HG03095 (cell line): ENCODE data around the gene CHD6.
"Not testable (repeated sequence)": the region's sequence is repeated elsewhere in the genome, so short reads cannot be mapped to it uniquely, and the experiment has no call there.

Experiments
- ATAC-seq: cut with Tn5 transposase; IDR thresholded peaks from one replicate; pipeline ENCODE4 v1.9.1; 2021; ENCODE audit warnings: moderate library complexity; ENCODE audit not compliant: unreplicated experiment

CHD6 gene

GRCh38 chr20:41544472-41544871, 73.7 kb downstream of the CHD6 start:
- no peak for ATAC-seq

- no peak for ATAC-seq
Measured at GRCh38 chr20:41540918-41541317, 77.3 kb downstream of the CHD6 start.

- no peak for ATAC-seq
Measured at GRCh38 chr20:41540459-41540858, 77.7 kb downstream of the CHD6 start.

- ATAC-seq, result no peak
Measured at GRCh38 chr20:41538810-41539596, 79.2 kb downstream of the CHD6 start.

- ATAC-seq, result no peak
Measured at GRCh38 chr20:41537865-41538264, 80.3 kb downstream of the CHD6 start.

GRCh38 chr20:41535551-41535950, 82.6 kb downstream of the CHD6 start:
- not testable (repeated sequence) for ATAC-seq

GRCh38 chr20:41534842-41535241, 83.3 kb downstream of the CHD6 start:
- ATAC-seq, result no peak

GRCh38 chr20:41534170-41534569, 84.0 kb downstream of the CHD6 start:
- no peak for ATAC-seq

- no peak for ATAC-seq
Measured at GRCh38 chr20:41533537-41534136, 84.5 kb downstream of the CHD6 start.

- ATAC-seq, result no peak
Measured at GRCh38 chr20:41532935-41533334, 85.2 kb downstream of the CHD6 start.

- ATAC-seq, result no peak
Measured at GRCh38 chr20:41531518-41532275, 86.5 kb downstream of the CHD6 start.

- ATAC-seq, result no peak
Measured at GRCh38 chr20:41530923-41531322, 87.3 kb downstream of the CHD6 start.

GRCh38 chr20:41526327-41526726, 91.8 kb downstream of the CHD6 start:
- no peak for ATAC-seq

GRCh38 chr20:41524980-41525613, 93.1 kb downstream of the CHD6 start:
- no peak for ATAC-seq

- ATAC-seq, result no peak
Measured at GRCh38 chr20:41523857-41524256, 94.3 kb downstream of the CHD6 start.

GRCh38 chr20:41513829-41514228, 104.3 kb downstream of the CHD6 start:
- ATAC-seq, result no peak

- no peak for ATAC-seq
Measured at GRCh38 chr20:41512624-41513023, 105.6 kb downstream of the CHD6 start.

GRCh38 chr20:41510847-41511450, 107.2 kb downstream of the CHD6 start:
- no peak for ATAC-seq

- ATAC-seq, result no peak
Measured at GRCh38 chr20:41510224-41510623, 108.0 kb downstream of the CHD6 start.

GRCh38 chr20:41509316-41510200, 108.6 kb downstream of the CHD6 start:
- no peak for ATAC-seq
